ENCODE measurements around the gene OXSR1. TPM values are rescaled to one million over a fixed set of nuclear protein-coding genes. Genes with fewer than 3 reads are reported as not detected.
A peak's percentile ranks its signal among the peaks of the same experiment; 100 is the strongest.

Gene OXSR1
- 32.7 TPM for total RNA-seq
- long read RNA-seq, full-length matches to known transcripts = 38 of 54 reads
- long read RNA-seq, partial matches to known transcripts = 11 of 54 reads
- long read RNA-seq, other reads (novel, unspliced or antisense) = 5 of 54 reads

- H3K9me3 ChIP-seq = no peaks in the 10 kb centered on the region
- DNase-seq = peak; percentile 99
- TF ChIP-seq, protein P1, sequence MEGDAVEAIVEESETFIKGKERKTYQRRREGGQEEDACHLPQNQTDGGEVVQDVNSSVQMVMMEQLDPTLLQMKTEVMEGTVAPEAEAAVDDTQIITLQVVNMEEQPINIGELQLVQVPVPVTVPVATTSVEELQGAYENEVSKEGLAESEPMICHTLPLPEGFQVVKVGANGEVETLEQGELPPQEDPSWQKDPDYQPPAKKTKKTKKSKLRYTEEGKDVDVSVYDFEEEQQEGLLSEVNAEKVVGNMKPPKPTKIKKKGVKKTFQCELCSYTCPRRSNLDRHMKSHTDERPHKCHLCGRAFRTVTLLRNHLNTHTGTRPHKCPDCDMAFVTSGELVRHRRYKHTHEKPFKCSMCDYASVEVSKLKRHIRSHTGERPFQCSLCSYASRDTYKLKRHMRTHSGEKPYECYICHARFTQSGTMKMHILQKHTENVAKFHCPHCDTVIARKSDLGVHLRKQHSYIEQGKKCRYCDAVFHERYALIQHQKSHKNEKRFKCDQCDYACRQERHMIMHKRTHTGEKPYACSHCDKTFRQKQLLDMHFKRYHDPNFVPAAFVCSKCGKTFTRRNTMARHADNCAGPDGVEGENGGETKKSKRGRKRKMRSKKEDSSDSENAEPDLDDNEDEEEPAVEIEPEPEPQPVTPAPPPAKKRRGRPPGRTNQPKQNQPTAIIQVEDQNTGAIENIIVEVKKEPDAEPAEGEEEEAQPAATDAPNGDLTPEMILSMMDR (IDR thresholded peaks at IDR 0.05) = no peak
- peak within 1 kb of the TSS; percentile 99 for H3K27ac ChIP-seq
- no peaks in the 10 kb centered on the region for H3K27me3 ChIP-seq
- H3K36me3 ChIP-seq = no peaks in the 10 kb centered on the region
- H3K4me3 ChIP-seq = peak within 1 kb of the TSS; percentile 91
- intact Hi-C loops (cut with DNase I) = no loop called here
- ATAC-seq = peak; percentile 95
- H3K4me1 ChIP-seq = peaks cover 15% of the 10 kb centered on the region
Observed at GRCh38 chr3:38164952-38165721, at the start of gene OXSR1. Gene OXSR1 (plus strand): TSS chr3:38165537. CDS start chr3:38165877, 340 bp downstream.

DNA sequence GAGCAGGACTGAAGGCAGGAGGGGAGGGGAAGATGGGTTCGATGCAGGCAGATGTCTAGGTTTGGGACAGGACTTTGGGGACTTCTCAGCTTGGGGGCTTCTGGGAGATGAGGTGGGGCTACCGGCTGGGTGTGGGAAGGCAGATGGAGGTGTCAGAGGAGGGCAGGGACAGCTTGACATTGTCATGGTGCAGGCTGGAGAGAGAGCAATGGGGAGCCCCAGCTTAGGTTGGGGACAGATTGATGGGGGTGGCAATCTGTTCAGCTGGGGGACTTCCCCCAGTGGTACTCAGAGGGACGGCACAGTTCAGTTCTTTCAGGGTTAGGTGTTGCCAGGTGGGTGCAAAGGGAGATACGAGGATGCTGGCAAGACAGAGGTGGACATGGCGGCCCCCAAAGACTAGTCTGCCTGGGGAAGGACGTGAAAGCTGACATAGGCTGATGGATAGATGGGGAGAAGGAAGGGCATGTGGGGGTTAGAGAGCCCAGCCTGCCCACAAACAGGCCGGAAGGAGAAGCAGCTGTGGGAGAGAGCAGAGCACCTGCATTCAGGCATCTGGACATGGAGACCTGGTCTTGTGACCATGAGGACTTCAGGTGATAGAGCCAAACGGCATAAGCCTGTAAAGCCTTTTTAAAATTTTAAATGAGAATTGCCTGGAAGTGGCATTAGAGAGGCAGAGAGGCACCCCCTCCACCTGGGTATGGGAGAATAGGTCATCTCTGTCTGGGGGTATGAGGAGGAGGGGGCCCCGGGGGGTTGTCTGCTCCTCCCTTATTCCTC is 49.5 kb upstream of the OXSR1 start:
- Histone ChIP-seq H3K4me1 (no peaks in the 10 kb centered on the region), H3K36me3 (peaks cover 13% of the 10 kb centered on the region), H3K27me3 (no peaks in the 10 kb centered on the region), H3K4me3 (no peak overlapping the region), H3K9me3 (no peaks in the 10 kb centered on the region), H3K27ac (no peak overlapping the region)
- TF ChIP-seq, protein P1 (IDR thresholded peaks at IDR 0.05) = no peak
- intact Hi-C loops (cut with DNase I) = no loop called here
- DNase-seq (no peak), ATAC-seq (no peak)

GRCh38 chr3:38116471-38117162 is 48.7 kb upstream of the OXSR1 start:
- Histone ChIP-seq H3K27ac (no peak overlapping the region), H3K9me3 (no peaks in the 10 kb centered on the region), H3K36me3 (peaks cover 21% of the 10 kb centered on the region), H3K27me3 (no peaks in the 10 kb centered on the region), H3K4me1 (no peaks in the 10 kb centered on the region), H3K4me3 (no peak overlapping the region)
- ATAC-seq = peak; percentile 1
- TF ChIP-seq, protein P1 (IDR thresholded peaks at IDR 0.05) = no peak
- intact Hi-C loops (cut with DNase I) = no loop called here
- DNase-seq = no peak

DNA sequence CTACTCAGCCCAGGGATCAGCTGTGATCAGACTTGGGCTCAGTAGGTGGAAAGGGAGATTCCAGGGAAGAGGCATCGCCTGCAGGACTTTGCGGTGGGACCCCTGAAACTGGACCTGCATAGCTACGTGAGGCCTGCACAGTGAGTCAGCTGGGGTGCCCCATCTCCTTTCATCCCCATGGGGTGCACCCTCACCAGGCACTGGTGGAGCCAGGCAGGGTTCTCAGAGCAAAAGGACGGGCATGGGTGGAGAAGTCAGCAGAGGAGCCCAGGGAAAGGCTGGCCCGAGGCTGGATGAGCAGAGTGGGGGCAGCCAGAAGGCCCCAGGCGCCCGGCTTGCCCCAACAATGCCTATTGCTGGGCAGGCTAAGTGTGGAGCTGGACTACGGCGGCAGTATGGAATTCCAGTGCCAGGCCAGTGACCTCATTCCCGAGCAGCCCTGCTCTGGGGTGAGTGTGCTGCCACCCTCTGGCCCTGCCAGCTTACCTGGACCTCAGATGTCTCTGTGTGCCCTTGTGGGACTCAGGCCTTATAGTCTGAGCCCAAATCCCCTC is 48.1 kb upstream of the OXSR1 start:
- TF ChIP-seq, protein P1 (IDR thresholded peaks at IDR 0.05) = no peak
- DNase-seq (no peak), ATAC-seq (peak; percentile 78)
- Histone ChIP-seq H3K9me3 (no peaks in the 10 kb centered on the region), H3K27ac (no peak overlapping the region), H3K36me3 (peaks cover 27% of the 10 kb centered on the region), H3K4me3 (no peak overlapping the region), H3K4me1 (no peaks in the 10 kb centered on the region), H3K27me3 (no peaks in the 10 kb centered on the region)
- intact Hi-C loops (cut with DNase I) = no loop called here

DNA sequence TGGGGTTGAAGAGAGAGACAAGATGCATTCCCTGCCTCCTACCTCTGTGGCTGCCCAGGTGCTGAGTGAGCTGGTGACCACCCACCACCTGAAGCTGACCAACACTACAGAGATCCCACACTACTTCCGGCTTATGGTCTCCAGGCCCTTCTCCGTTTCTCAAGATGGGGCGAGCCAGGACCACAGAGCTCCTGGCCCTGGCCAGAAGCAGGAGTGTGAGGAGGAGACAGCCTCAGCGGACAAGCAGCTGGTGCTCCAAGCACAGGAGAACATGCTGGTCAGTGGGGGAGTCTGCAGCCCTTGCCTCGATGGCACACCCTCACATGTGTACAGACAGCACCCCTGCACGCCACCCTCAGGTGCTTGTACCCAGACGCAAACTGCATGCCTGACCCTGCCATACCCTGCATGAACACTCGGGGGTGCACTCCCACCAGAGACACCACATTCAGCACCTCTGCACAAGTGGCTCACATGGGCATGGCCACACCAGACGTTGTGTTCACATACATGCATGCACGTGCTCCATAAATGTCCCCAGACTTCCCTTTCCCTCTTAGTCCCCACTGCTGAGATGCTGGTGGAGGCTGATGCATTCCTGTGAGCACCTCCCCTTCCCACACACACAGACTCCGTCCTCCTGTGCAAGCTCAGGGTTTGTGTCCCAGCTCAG is 47.5 kb upstream of the OXSR1 start:
- Histone ChIP-seq H3K27ac (no peak overlapping the region), H3K4me1 (no peaks in the 10 kb centered on the region), H3K36me3 (peaks cover 33% of the 10 kb centered on the region), H3K9me3 (no peaks in the 10 kb centered on the region), H3K4me3 (no peak overlapping the region), H3K27me3 (no peaks in the 10 kb centered on the region)
- DNase-seq (peak; percentile 85), ATAC-seq (peak; percentile 89)
- intact Hi-C loops (cut with DNase I) = no loop called here
- TF ChIP-seq, protein P1 (IDR thresholded peaks at IDR 0.05) = peak; percentile 80
